Stimulated activated memory B cell treated with anti-CD40 and anti-IgM and Interleukin-4, amounts not matched to agents 10 μg/mL and 1 μg/mL and 100 μg/mL, for 72 hours (primary cell): ENCODE data around the gene ELK3.

Experiments used
- ATAC-seq: fragments of 150-1000 bp; cut with Tn5 transposase; 2 replicates; pipeline ENCODE4 v1.10.0; 2021
- H3K27ac Mint-ChIP-seq: one replicate; pipeline ENCODE4 v1.8.0; 2022; ENCODE audit warnings: mild to moderate bottlenecking, mixed read lengths
- H3K27me3 Mint-ChIP-seq: one replicate; pipeline ENCODE4 v1.8.0; 2022; ENCODE audit warnings: mixed read lengths
- H3K36me3 Mint-ChIP-seq: one replicate; pipeline ENCODE4 v1.8.0; 2022; ENCODE audit warnings: mixed read lengths
- H3K4me1 Mint-ChIP-seq: one replicate; pipeline ENCODE4 v1.8.0; 2022; ENCODE audit warnings: mixed read lengths
- H3K4me3 Mint-ChIP-seq: one replicate; pipeline ENCODE4 v1.8.0; 2022; ENCODE audit warnings: mild to moderate bottlenecking, moderate library complexity, mixed read lengths
- H3K9me3 Mint-ChIP-seq: one replicate; pipeline ENCODE4 v1.8.0; 2022; ENCODE audit warnings: mixed read lengths

ELK3 gene

GRCh38 chr12:96233168-96233567, 39.0 kb downstream of the ELK3 start:
- H3K36me3 Mint-ChIP-seq: peaks cover 32% of the 10 kb centered on the region
- peaks cover 34% of the 10 kb centered on the region for H3K4me1 Mint-ChIP-seq
- H3K4me3 Mint-ChIP-seq: no peak overlapping the region
- ATAC-seq: no peak
- H3K27ac Mint-ChIP-seq: no peak overlapping the region
- H3K27me3 Mint-ChIP-seq: no peaks in the 10 kb centered on the region
- no peaks in the 10 kb centered on the region for H3K9me3 Mint-ChIP-seq

DNA sequence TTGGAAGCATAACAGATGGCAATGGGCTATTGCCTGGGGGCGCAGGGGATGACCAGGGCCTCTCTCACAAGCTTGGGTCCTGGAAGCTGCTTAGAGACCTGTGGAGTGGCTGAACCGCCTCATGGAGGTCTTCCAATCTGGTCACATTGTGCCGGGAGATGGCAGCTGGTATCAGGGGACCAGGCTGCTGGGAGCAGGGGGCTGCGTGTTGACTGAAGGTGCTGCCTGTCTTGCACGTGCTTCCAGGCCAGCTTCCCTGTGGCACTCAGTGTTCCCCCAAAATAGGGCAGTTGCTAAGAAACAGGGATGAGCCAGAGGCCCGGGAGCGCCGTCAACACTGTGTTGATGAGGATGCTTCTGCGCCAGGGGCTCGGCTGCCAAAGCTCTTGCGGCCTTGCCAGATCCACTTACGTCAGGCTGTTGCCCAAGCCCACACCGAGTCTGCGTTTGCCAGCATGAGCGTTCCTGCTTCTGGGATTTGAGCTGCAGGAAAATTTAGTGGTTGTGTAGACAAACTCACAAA, 39.8 kb downstream of the ELK3 start:
- Mint-ChIP-seq H3K4me3 (no peak overlapping the region), H3K4me1 (peaks cover 35% of the 10 kb centered on the region), H3K27ac (no peak overlapping the region), H3K36me3 (peaks cover 32% of the 10 kb centered on the region), H3K9me3 (no peaks in the 10 kb centered on the region), H3K27me3 (no peaks in the 10 kb centered on the region)
- no peak for ATAC-seq

- H3K27ac Mint-ChIP-seq: no peak overlapping the region
- no peak overlapping the region for H3K4me3 Mint-ChIP-seq
- peaks cover 32% of the 10 kb centered on the region for H3K36me3 Mint-ChIP-seq
- H3K27me3 Mint-ChIP-seq: no peaks in the 10 kb centered on the region
- H3K4me1 Mint-ChIP-seq: peaks cover 41% of the 10 kb centered on the region
- no peak for ATAC-seq
- no peaks in the 10 kb centered on the region for H3K9me3 Mint-ChIP-seq
Observed at GRCh38 chr12:96234591-96235483, 40.7 kb downstream of the ELK3 start.

DNA sequence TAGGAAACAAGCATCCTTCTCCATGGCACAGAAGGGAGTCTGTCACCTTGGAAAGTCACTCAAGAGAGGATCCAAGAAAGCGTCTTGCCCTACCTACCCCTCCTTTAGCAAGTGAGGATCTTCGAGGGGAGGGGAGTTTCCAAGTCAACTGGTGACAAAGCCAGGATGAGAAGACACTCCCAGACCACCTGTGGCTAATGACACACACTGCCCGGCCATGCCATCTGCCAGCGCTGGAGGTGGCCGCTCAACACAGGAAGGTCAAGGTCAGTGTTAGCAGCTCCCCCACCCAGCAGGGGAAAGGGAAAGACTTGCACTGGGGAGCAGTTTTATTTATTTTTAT, 41.3 kb downstream of the ELK3 start:
- H3K4me1 Mint-ChIP-seq: peaks cover 48% of the 10 kb centered on the region
- no peaks in the 10 kb centered on the region for H3K9me3 Mint-ChIP-seq
- H3K27ac Mint-ChIP-seq: no peak overlapping the region
- no peaks in the 10 kb centered on the region for H3K27me3 Mint-ChIP-seq
- H3K4me3 Mint-ChIP-seq: no peak overlapping the region
- ATAC-seq: no peak
- peaks cover 32% of the 10 kb centered on the region for H3K36me3 Mint-ChIP-seq

- H3K4me3 Mint-ChIP-seq: no peak overlapping the region
Observed at GRCh38 chr12:96236221-96236822, 42.1 kb downstream of the ELK3 start.

DNA sequence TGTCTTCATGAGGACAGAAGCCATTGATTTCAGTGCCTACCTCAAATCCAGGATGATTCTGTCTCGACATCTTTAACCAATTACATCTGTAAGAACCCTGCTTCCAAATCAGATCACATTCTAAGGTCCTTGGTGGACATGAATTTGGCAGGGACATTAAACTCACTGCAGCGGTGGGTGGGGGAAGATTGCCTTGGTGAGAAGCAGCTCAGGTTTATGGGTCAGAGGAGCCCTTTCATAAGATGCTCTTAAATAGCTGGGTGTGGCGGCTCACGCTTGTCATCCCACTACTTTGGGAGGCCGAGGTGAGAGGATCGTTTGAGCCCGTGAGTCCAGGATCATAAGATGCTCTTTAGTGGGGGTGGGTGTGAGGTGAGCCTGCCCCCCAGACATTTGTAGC, 42.9 kb downstream of the ELK3 start:
- peaks cover 25% of the 10 kb centered on the region for H3K36me3 Mint-ChIP-seq
- H3K27me3 Mint-ChIP-seq: no peaks in the 10 kb centered on the region
- no peak for ATAC-seq
- no peaks in the 10 kb centered on the region for H3K9me3 Mint-ChIP-seq
- no peak overlapping the region for H3K4me3 Mint-ChIP-seq
- H3K4me1 Mint-ChIP-seq: peaks cover 51% of the 10 kb centered on the region
- H3K27ac Mint-ChIP-seq: no peak overlapping the region

More at GRCh38 chr12:96236221-96236822, 42.1 kb downstream of the ELK3 start:
- H3K4me1 Mint-ChIP-seq: peaks cover 51% of the 10 kb centered on the region
- H3K36me3 Mint-ChIP-seq: peaks cover 28% of the 10 kb centered on the region
- no peak for ATAC-seq
- H3K27ac Mint-ChIP-seq: no peak overlapping the region
- no peaks in the 10 kb centered on the region for H3K9me3 Mint-ChIP-seq
- H3K27me3 Mint-ChIP-seq: no peaks in the 10 kb centered on the region

DNA sequence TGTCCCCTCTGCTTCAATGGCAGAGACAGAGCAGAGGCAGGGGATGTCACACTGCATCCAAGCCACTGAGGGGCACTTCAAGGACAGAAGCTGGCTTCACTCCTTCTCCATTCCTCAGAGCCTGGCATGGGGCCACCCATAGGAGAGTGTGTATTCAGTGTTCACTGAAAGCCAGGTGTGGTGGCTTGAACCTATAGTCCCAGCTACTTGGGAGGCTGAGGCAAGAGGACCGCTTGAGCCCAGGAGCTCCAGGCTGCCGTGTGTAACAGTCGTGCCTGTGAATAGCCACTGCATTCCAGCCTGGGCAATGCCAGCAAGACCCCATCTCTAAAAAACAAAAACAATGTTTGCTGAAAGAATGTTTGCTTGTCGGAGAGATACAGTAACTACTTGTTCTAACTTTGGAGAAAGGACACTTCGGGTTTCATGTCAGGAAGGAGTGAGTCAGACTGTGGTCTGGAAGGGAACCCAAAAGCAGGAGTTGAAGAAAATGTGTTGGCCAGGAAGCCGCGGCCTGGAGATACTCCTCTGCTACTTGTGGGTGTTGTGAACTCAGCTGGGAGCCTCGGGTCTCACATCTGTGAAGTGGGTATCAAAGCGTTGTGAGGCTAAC, 43.4 kb downstream of the ELK3 start:
- H3K9me3 Mint-ChIP-seq: no peaks in the 10 kb centered on the region
- no peak overlapping the region for H3K4me3 Mint-ChIP-seq
- peaks cover 52% of the 10 kb centered on the region for H3K4me1 Mint-ChIP-seq
- peak overlapping the region; percentile 6 for H3K27ac Mint-ChIP-seq
- no peak for ATAC-seq
- H3K36me3 Mint-ChIP-seq: peaks cover 30% of the 10 kb centered on the region
- H3K27me3 Mint-ChIP-seq: no peaks in the 10 kb centered on the region

DNA sequence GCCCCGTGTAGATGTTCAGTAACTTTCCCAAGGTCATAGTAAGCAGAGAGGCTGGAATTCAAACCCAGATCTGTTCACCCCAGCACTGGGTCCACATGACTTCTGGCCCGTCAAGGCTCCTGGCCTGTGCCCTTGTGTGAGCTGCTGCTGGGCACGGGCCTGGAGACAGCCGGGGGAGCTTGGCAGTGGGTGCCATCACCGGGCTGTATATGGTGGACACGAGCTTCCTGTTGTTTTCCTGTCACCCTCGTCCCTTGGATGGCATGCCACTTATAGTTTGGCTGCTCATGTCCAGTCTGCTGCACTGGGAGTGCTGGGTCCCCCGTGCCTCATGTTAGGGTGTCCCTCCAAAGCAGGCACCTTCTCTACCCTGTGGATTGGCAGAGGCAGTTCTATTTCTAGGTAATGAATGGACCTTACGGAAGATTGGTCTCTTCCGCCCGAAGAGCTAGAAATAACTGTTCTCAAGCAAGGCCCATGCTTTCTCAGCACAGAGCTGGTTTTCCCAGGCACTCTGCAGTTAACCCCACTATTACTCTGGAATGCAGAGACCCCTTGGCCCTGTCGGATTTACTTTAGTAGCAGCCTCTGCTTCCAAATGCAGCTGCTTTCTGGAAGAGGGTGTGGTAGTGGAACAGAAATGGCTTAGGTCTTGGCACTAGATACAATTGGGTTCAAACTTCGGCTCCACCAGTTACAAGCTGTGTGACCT, 44.3 kb downstream of the ELK3 start:
- no peaks in the 10 kb centered on the region for H3K27me3 Mint-ChIP-seq
- peaks cover 38% of the 10 kb centered on the region for H3K36me3 Mint-ChIP-seq
- H3K4me3 Mint-ChIP-seq: no peak overlapping the region

DNA sequence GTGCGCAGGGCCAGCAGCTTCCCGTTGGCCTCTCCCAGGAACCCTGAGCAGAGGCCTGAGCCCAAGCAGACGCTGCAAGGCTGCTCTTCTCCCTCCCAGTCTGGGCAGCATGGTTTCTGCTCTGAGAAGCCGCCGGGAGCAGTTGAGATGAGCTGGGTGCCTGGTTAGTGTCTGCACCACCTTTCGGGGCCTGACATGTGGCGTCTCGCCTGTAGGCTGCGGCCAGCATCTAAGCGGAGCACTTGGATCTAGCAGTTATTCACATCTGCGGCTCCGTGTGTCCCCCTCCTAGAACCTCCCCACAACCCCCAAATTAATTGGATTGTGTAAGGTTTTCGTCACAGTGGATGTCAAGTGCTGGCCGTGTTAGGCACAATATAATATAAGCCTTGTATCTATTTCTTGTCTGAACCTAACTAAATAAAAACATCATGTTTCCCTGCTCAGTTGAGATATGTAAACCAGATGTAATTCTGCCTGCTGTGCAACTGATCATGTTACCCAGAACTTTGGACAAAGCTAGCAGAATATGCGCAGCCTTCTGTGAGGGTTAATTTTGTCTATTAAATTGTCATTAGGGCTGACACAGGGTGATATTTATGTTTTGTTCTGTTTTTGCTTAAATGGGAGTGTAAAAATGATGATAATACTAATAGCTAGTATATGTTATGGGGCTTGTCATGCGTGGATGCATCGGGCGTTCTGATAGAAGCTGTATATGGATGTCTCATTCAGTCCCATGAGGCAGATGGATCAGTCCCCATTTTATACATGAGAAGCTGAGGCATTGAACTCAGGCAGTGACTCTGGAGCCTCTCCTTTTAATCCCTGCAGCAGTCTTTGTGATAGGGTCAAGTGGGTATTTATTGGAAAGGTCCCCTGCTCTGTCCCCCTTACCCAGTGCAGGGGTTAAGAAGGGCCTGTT, 45.8 kb downstream of the ELK3 start:
- H3K4me1 Mint-ChIP-seq: peaks cover 56% of the 10 kb centered on the region

More for the DNA sequence above, 44.3 kb downstream of the ELK3 start:
- no peaks in the 10 kb centered on the region for H3K9me3 Mint-ChIP-seq
- ATAC-seq: no peak
- peak overlapping the region; percentile 6 for H3K27ac Mint-ChIP-seq
- H3K4me1 Mint-ChIP-seq: peaks cover 61% of the 10 kb centered on the region

GRCh38 chr12:96240656-96241055, 46.5 kb downstream of the ELK3 start:
- Mint-ChIP-seq H3K4me1 (peaks cover 50% of the 10 kb centered on the region), H3K4me3 (no peak overlapping the region), H3K9me3 (no peaks in the 10 kb centered on the region), H3K36me3 (peaks cover 31% of the 10 kb centered on the region), H3K27me3 (no peaks in the 10 kb centered on the region), H3K27ac (no peak overlapping the region)
- ATAC-seq: no peak

More for the DNA sequence above, 45.8 kb downstream of the ELK3 start:
- Mint-ChIP-seq H3K27ac (no peak overlapping the region), H3K36me3 (peaks cover 37% of the 10 kb centered on the region), H3K9me3 (no peaks in the 10 kb centered on the region), H3K27me3 (no peaks in the 10 kb centered on the region), H3K4me3 (no peak overlapping the region)
- no peak for ATAC-seq

GRCh38 chr12:96241431-96241830, 47.3 kb downstream of the ELK3 start:
- Mint-ChIP-seq H3K27ac (no peak overlapping the region), H3K4me3 (no peak overlapping the region), H3K4me1 (peaks cover 45% of the 10 kb centered on the region)

GRCh38 chr12:96241846-96242256, 47.7 kb downstream of the ELK3 start:
- Mint-ChIP-seq H3K27ac (peak overlapping the region; percentile 2), H3K4me1 (peaks cover 41% of the 10 kb centered on the region), H3K36me3 (peaks cover 30% of the 10 kb centered on the region), H3K4me3 (no peak overlapping the region), H3K27me3 (no peaks in the 10 kb centered on the region), H3K9me3 (no peaks in the 10 kb centered on the region)
- no peak for ATAC-seq

More at GRCh38 chr12:96241431-96241830, 47.3 kb downstream of the ELK3 start:
- no peak for ATAC-seq
- Mint-ChIP-seq H3K27me3 (no peaks in the 10 kb centered on the region), H3K36me3 (peaks cover 26% of the 10 kb centered on the region), H3K9me3 (no peaks in the 10 kb centered on the region)

DNA sequence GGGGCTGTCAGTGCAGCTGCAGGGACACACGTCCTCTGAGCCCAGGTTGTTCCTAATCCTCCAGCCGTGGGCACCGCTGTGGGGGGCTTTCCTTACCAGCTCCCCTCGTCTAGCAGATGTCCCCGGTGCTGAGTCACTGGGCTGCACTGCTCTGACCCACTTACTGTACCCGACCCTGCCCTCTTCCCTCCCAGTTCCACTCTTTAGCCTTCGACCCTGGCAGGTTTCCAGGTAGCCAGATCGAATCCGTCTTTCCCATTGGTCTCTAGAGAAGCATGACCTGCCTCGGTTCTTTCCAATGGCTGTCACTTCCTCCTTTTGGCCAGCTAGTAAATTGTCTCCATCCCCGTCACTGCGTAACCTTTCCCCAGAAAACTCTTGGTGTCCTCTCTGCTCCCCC, 48.4 kb downstream of the ELK3 start:
- H3K27me3 Mint-ChIP-seq: no peaks in the 10 kb centered on the region
- no peaks in the 10 kb centered on the region for H3K9me3 Mint-ChIP-seq
- H3K36me3 Mint-ChIP-seq: peaks cover 36% of the 10 kb centered on the region
- no peak overlapping the region for H3K4me3 Mint-ChIP-seq
- no peak for ATAC-seq
- peaks cover 39% of the 10 kb centered on the region for H3K4me1 Mint-ChIP-seq
- peak overlapping the region; percentile 2 for H3K27ac Mint-ChIP-seq

- Mint-ChIP-seq H3K36me3 (peaks cover 52% of the 10 kb centered on the region), H3K4me1 (peaks cover 36% of the 10 kb centered on the region), H3K4me3 (no peak overlapping the region), H3K9me3 (no peaks in the 10 kb centered on the region), H3K27me3 (no peaks in the 10 kb centered on the region), H3K27ac (no peak overlapping the region)
- no peak for ATAC-seq
Observed at GRCh38 chr12:96244826-96245225, 50.7 kb downstream of the ELK3 start.
